Measurements from ENCODE around the gene SNX32.

SNX32 gene

DNA sequence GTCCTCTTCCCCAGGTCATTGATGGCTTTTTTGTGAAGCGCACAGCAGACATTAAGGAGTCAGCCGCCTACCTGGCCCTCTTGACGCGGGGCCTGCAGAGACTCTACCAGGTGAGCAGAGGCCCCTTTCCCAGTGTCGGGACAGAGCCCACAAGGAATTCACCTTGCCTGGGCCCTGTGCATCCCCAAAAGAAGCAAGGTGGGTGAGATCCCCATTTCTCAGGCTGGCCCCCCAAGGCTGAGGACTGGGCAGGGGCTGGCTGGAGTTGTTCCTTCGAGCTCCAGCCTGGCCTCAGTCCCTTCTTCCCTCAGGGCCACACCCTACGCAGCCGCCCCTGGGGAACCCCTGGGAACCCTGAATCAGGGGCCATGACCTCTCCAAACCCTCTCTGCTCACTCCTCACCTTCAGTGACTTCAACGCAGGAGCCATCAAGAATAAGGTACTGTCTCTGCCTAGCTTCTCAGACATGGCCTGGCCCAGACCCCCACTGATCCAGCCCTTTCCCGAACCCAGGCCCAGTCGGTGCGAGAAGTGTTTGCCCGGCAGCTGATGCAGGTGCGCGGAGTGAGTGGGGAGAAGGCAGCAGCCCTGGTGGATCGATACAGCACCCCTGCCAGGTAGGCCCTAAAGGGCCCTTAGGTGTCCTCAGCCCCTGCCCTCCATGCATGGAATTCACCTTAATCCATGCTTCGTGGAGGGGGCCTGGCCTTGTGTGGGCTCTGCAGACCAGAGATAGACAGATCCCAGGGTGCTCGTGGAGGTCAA lies 31.1 kb downstream of the SNX32 start:
- H3K27ac ChIP-seq, result no peak overlapping the region
- TF ChIP-seq, protein P1, sequence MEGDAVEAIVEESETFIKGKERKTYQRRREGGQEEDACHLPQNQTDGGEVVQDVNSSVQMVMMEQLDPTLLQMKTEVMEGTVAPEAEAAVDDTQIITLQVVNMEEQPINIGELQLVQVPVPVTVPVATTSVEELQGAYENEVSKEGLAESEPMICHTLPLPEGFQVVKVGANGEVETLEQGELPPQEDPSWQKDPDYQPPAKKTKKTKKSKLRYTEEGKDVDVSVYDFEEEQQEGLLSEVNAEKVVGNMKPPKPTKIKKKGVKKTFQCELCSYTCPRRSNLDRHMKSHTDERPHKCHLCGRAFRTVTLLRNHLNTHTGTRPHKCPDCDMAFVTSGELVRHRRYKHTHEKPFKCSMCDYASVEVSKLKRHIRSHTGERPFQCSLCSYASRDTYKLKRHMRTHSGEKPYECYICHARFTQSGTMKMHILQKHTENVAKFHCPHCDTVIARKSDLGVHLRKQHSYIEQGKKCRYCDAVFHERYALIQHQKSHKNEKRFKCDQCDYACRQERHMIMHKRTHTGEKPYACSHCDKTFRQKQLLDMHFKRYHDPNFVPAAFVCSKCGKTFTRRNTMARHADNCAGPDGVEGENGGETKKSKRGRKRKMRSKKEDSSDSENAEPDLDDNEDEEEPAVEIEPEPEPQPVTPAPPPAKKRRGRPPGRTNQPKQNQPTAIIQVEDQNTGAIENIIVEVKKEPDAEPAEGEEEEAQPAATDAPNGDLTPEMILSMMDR (conservative IDR thresholded peaks at IDR 0.05), result no peak
- TF ChIP-seq ZFX (IDR thresholded peaks at IDR 0.05), result no peak

DNA sequence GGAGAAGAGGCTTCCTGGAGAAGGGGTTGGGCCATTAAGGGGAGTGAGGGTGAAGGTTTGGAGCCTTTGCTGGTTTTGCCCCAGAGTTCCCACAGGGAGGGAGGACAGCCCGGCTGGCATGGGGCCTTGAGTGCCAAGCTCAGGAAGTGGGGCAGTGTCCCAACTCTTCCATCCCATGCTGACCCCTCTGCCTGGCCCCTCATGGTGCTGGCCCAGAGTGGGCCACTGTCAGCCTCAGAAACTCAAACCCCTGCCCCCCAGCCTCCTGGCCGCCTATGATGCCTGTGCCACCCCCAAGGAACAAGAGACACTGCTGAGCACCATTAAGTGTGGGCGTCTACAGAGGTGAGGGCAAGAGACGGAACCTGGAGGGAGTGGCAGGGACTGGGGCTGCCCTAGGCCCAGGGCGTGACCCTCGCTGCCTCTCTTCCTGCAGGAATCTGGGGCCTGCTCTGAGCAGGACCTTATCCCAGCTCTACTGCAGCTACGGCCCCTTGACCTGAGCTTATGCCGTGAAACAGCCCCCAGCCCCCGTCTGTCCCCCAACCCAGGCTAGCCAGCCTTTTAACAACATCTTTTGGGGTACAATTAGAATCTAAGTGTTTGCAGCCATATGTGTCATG lies 31.9 kb downstream of the SNX32 start:
- TF ChIP-seq, protein P1 (conservative IDR thresholded peaks at IDR 0.05), result no peak
- no peak overlapping the region for H3K27ac ChIP-seq

DNA sequence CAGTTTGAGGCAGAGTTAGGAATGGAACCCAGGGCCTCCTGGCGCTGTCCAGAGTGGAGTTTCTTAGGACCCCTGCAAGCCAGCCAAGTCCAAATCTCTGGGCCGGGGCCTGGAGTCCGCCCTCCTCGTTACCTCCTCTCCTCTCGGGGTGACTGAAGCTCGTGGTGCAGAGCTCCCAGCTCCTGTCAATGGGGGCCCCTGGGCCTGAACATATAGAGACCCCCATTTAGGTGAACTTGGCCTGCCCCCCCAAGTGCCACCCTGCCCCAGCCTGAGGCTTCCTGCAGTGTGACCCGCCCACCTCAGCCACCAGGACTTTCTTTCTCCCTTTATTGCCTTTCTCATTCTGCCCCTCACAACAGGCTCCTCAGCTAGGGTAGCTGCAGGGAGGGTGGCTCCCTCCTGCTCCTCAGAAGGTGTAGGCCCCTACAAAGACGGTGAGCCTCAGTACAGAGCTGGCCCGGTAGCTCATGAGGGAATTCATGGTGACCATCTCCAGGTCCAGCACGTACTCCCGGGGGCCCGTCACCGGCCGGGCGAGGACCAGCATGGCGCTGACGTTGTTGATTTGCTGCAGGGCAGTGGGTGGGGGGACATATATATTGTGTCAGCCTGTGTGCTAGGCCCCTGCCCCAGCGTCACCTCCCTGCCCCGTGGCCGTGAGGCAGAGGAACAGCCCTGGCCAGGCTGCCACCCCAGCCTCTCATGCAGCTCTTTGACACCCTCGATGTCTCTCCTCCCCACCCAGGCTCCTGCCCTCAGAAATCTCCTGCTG lies 32.9 kb downstream of the SNX32 start:
- no peak overlapping the region for H3K27ac ChIP-seq
- TF ChIP-seq ZFX (IDR thresholded peaks at IDR 0.05), result no peak
- TF ChIP-seq, protein P1 (conservative IDR thresholded peaks at IDR 0.05), result no peak

DNA sequence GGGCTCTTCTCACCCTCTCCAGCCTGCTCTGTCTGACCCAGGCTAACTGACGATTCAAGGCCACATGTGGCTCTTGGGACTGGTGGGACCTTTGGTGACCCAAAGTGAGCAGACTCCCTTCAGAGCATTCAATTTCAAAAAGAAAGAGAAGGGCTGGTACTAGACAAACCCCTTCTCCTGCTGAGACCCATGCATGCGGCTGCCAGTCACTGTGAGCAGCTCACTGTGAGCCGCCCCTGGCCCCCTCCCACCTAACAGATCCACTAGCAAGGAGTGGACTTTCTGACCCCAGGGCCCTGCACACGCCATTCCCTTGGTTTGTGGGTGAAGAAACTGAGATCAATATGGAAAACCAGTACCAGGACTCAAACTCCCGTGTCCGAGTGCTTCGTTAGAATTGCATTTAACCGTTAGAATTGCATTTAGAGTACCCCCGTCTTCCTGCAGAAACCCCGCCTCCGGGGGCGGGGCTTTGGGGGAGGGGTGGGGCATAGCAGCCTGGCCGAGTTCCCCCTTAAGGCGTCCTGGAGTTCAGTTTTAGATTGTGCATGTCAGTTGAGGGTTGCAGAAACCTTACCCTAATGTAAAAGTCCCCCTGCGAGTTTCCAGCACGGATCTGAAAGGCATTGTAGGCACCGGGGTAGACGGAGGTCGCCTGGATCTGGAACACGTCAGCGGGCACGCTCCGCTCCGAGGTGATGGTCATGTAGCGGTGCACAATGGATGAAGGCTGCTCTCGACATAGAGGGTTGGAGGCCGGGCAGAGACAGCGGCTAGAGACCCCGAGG lies 33.7 kb downstream of the SNX32 start:
- no peak overlapping the region for H3K27ac ChIP-seq
- TF ChIP-seq, protein P1 (conservative IDR thresholded peaks at IDR 0.05), result no peak
- TF ChIP-seq ZFX (IDR thresholded peaks at IDR 0.05), result no peak

DNA sequence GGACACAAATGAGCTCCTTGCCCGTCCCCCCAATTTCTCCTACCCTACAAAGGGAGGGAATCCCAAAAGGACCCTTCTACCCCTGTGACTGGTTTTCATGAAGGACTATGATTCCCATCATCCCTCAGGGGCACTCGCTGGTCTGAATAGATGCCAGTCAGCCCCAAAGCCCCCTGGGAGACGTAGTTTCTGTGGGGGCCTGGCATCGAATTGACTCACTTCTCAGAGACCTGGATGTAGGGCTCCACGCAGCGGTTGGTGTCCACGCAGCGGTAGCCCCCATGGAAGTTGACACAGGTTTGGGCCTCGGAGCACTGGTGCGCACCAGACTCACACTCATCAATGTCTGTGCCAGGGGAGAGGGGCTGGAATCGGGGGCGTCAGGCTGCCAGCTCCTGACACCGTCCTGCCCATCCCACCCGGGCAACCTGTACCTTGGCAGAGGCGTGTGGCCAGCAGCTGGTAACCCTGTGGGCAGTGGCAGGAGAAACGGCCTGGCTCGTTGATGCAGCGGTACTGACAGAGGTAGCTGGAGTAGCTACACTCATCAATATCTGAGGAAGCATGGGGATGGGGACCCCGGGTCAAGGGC lies 34.4 kb downstream of the SNX32 start:
- no peak overlapping the region for H3K27ac ChIP-seq
- TF ChIP-seq ZFX (IDR thresholded peaks at IDR 0.05), result no peak
- TF ChIP-seq, protein P1 (conservative IDR thresholded peaks at IDR 0.05), result no peak

DNA sequence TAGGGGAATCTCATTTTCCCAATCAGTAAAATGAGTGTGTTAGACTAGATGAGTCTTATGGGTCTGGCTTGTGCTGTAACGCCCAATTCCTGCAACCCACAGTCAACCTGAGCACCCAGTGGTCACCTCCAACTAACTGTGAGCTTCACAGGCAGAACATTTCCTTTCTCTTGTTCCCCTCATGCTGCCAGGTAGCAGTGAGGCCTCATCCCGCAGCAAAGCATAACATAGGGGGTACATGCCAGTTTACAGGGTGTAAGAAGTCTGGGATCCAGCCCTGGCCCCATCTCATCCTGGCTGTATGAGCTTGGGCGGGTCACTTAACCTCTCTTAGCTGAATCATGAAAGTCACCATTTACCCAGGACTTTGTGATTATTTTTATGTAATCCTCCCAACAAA lies 35.1 kb downstream of the SNX32 start:
- TF ChIP-seq, protein P1 (conservative IDR thresholded peaks at IDR 0.05), result no peak
- TF ChIP-seq ZFX (IDR thresholded peaks at IDR 0.05), result no peak
- H3K27ac ChIP-seq, result no peak overlapping the region

Data from C4-2B (cell line).